Heart left ventricle (tissue), 16 donors: ENCODE data around the gene DDX10. TPM values are rescaled to one million over a fixed set of nuclear protein-coding genes. Genes with fewer than 3 reads are reported as not detected.
"Not testable (repeated sequence)": the region's sequence is repeated elsewhere in the genome, so short reads cannot be mapped to it uniquely, and the experiment has no call there.

Experiments
- ATAC-seq, 4 donors: fragments of 200-7000 bp; cut with Tn5 transposase; one replicate each; pipeline ENCODE4 v1.9.1; 2020 to 2022; ENCODE audit warnings: moderate library complexity in 4 of 4, mild to moderate bottlenecking in 3 of 4, moderate number of reproducible peaks in 1 of 4
- DNase-seq, 5 donors: peaks; one replicate each; pipeline ENCODE4 v3.0.0-alpha.2; 2020
- H3K27ac ChIP-seq, 12 donors: fragments of 200-600 bp; sonication (generic) in 4 of 12; one replicate each; pipeline versions ENCODE4 v1.5.0 to v1.8.0; 2016 to 2022; ENCODE audit warnings: mild to moderate bottlenecking in 2 of 12
- H3K27me3 ChIP-seq, 9 donors: fragments of 200-600 bp; sonication (generic) in 2 of 9; one replicate each; pipeline versions ENCODE4 v1.5.1 to v1.8.0; 2016 to 2022; ENCODE audit warnings: mild to moderate bottlenecking in 3 of 9
- H3K36me3 ChIP-seq, 9 donors: fragments of 200-600 bp; sonication (generic) in 2 of 9; one replicate each; pipeline versions ENCODE4 v1.5.0 to v1.8.0; 2018 to 2022; ENCODE audit warnings: mild to moderate bottlenecking in 2 of 9
- H3K4me1 ChIP-seq, 12 donors: fragments of 200-600 bp; sonication (generic) in 4 of 12; one replicate each; pipeline versions ENCODE4 v1.5.0 to v1.8.0; 2016 to 2022; ENCODE audit warnings: mild to moderate bottlenecking in 3 of 12
- H3K4me3 ChIP-seq, 12 donors: fragments of 200-600 bp; sonication (generic) in 4 of 12; one replicate each; pipeline versions ENCODE4 v1.5.0 to v1.8.0; 2017 to 2022; ENCODE audit warnings: mild to moderate bottlenecking in 9 of 12, moderate library complexity in 4 of 12
- H3K9me3 ChIP-seq, 12 donors: fragments of 200-600 bp; sonication (generic) in 4 of 12; one replicate each; pipeline versions ENCODE4 v1.5.0 to v1.8.0; 2016 to 2022; ENCODE audit warnings: mild to moderate bottlenecking in 1 of 12
- POLR2A ChIP-seq, 2 donors: fragments of 450-650 bp; IDR thresholded peaks; one replicate each; pipeline ENCODE4 v1.6.1; 2017; ENCODE audit warnings: antibody characterized with exemption in 2 of 2, mild to moderate bottlenecking in 2 of 2, moderate library complexity in 2 of 2
- WGBS, 4 donors: extraction: QIAGEN DNeasy Blood & Tissue Kit in 2 of 4; methylation state at CpG; one replicate each; pipeline versions ENCODE4 v1.1.5 to v1.1.7; 2013 to 2018; 5-methylcytosine and 5-hydroxymethylcytosine counted together
- intact Hi-C, 10 donors: fragments of 100-400 bp; cut with DNase I; formaldehyde crosslinking; loops; one replicate each; pipeline versions ENCODE4 v1.11.1 to v1.14.2; 2022
- polyA plus RNA-seq, 2 donors: library from polyadenylated mRNA; stranded (reverse); fragments of 200-250 nt; gene quantifications; one replicate each; pipeline ENCODE4 v1.2.3, GENCODE V29; 2013
- total RNA-seq, 9 donors: library from RNA; depleted of rRNA in 2 of 9; stranded (reverse); fragments of >200 nt in 2 of 9; fragmentation: NEBNext Ultra II Directional in 3 of 9; extraction: Animal tissue kit (Norgen Biotek cat#: 25700) in 3 of 9; gene quantifications; one replicate each; pipeline versions ENCODE4 v1.1.0 to v1.2.4, GENCODE V29; 2016 to 2023
- TF ChIP-seq, protein P1 (sequence below), 12 donors: fragments of 200-600 bp; sonication (generic) in 4 of 12; IDR thresholded peaks; one replicate each; pipeline versions ENCODE4 v1.5.0 to v1.8.0; 2018 to 2022; ENCODE audit warnings: antibody characterized with exemption in 12 of 12, mild to moderate bottlenecking in 5 of 12
- donor health status: ischemic (EF 13 %, LVEDD 7.1; RV severe dilation, severe dysfunction).
- donor health status: healthy with polysubstance abuse.
- donor health status: DM: no; HTN: yes; CAD: no.
- donor health status: DM: no; HTN: no; CAD: no.
- donor health status: ischemic (EF 25% LVEDD 6.9; RV normal size, moderate dysfunction).
- donor health status: ischemic (EF 25% LVEDD 5.7; RV mildly dilated, moderate dysfunction).
- donor health status: healthy.
- donor health status: DM: yes; HTN: yes; CAD: no.
- donor health status: ischemic (EF 35%, LVEDD 5.7; RV mildly dilated, moderate dysfunction).
- donor health status: nonischemic (EF 11% LVEDD 7.7; RV severe dilation, severe dysfunction).
- donor health status: DM: yes; HTN: yes; CAD: no.
- donor health status: PGD.
- donor health status: ischemic (EF 29% LVEDD 5.4; RV normal size, mild dysfunction).
- donor health status: nonischemic (EF 23%, LVEDD 6.1; RV moderate dilation, normal function).

DDX10 gene
- total and polyA plus RNA-seq, 11 donors, result 8.3 to 17.2 (median 12.1) TPM

DNA sequence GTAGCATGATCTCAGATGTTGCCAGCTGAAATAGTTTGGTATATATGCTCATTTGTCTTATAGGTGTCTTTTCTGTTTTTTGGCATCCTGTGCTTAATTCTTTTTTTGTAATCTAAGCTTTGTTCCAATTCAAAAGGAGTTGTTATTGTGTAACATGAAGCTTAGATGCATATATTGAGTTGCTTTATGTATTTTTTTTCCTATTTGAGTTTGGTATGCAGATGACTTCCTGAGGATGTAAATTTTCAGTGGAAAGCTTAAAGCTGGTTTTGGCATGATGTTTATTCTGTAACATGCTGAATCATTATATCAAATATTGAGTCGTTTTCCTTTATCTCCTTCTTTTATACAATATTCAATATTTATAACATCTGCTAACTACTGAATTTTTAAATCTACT, 69.4 kb downstream of the DDX10 start:
- no peak for ATAC-seq
- no peak for DNase-seq
- H3K4me3 ChIP-seq, result no peak overlapping the region
- no peaks in the 10 kb centered on the region for H3K9me3 ChIP-seq
- WGBS, 4 donors, result 57 to 70% (median 63%) methylated on average over 1 of the region's 1 CpG
- TF ChIP-seq, protein P1, sequence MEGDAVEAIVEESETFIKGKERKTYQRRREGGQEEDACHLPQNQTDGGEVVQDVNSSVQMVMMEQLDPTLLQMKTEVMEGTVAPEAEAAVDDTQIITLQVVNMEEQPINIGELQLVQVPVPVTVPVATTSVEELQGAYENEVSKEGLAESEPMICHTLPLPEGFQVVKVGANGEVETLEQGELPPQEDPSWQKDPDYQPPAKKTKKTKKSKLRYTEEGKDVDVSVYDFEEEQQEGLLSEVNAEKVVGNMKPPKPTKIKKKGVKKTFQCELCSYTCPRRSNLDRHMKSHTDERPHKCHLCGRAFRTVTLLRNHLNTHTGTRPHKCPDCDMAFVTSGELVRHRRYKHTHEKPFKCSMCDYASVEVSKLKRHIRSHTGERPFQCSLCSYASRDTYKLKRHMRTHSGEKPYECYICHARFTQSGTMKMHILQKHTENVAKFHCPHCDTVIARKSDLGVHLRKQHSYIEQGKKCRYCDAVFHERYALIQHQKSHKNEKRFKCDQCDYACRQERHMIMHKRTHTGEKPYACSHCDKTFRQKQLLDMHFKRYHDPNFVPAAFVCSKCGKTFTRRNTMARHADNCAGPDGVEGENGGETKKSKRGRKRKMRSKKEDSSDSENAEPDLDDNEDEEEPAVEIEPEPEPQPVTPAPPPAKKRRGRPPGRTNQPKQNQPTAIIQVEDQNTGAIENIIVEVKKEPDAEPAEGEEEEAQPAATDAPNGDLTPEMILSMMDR (IDR thresholded peaks at IDR 0.05), result no peak
- no peak for TF ChIP-seq POLR2A (IDR thresholded peaks at IDR 0.05)
- intact Hi-C loops, result no loop called here
- H3K4me1 ChIP-seq, result peaks cover 0 to 15% (median 0%) of the 10 kb centered on the region in 12 donors
- H3K36me3 ChIP-seq, result peaks cover 0 to 5% (median 0%) of the 10 kb centered on the region in 9 donors
- no peak overlapping the region for H3K27ac ChIP-seq
- no peaks in the 10 kb centered on the region for H3K27me3 ChIP-seq

DNA sequence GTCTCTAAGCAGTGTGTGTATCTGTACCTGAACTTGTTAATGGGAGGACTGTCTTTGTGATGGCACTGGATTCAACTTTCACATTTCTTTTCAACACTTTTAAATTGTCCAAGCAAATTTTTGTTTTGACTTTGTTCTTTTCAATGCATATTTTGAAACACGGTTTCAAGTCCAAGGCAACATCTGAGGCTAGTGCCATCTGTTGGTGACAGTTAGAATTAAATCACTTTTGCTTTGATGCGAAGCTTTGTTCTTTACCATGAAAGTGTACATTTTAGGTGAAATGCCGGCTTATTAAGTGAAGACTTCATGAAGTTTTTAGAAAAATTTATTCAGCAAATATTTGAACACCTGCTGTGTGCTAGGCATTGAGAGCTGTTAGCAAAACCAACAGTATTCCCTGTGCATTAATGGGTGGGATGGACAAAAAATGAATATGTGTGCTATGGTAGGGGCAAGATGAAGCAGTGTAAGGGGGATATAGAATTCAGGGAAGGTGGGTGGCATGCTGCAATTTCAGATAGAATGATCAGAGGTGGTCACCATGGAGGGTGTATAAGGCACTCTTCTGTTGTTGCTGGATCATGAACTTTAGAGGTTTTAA, 70.2 kb downstream of the DDX10 start:
- H3K4me1 ChIP-seq, result peaks cover 0 to 15% (median 0%) of the 10 kb centered on the region in 12 donors
- peaks cover 0 to 2% (median 0%) of the 10 kb centered on the region in 12 donors for H3K9me3 ChIP-seq
- H3K27me3 ChIP-seq, result no peaks in the 10 kb centered on the region
- DNase-seq, result no peak
- 77 to 82% (median 78%) methylated on average over 3 of the region's 3 CpGs for WGBS, 4 donors
- no peak overlapping the region for H3K27ac ChIP-seq
- no peak for ATAC-seq
- intact Hi-C loops, result no loop called here
- H3K36me3 ChIP-seq, result peaks cover 0 to 5% (median 0%) of the 10 kb centered on the region in 9 donors
- H3K4me3 ChIP-seq, result no peak overlapping the region
- TF ChIP-seq, protein P1 (IDR thresholded peaks at IDR 0.05), result peak in 11 of 12 donors; percentile 11 to 56 (median 37)
- TF ChIP-seq POLR2A (IDR thresholded peaks at IDR 0.05), result no peak

DNA sequence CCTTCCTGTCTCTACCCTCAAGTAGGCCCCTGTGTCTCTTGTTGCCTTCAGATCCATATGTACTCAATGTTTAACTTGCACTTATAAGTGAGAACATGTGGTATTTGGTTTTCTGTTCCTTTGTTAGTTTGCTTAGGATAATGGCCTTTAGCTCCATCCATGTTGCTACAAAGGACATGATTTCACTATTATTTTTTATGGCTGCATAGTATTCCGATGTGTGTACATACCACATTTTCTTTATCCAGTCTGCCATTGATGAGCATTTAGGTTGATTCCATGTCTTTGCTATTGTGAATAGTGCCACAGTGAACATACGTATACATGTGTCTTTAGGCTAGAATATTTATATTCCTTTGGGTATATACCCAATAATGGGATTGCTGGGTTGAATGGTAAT, 75.3 kb downstream of the DDX10 start:
- H3K4me1 ChIP-seq, H3K4me3 ChIP-seq, H3K36me3 ChIP-seq, ATAC-seq, intact Hi-C loops, H3K27ac ChIP-seq, DNase-seq, H3K27me3 ChIP-seq: not testable (repeated sequence)
- WGBS, 4 donors, result 99 to 100% (median 99%) methylated on average over 2 of the region's 2 CpGs
- H3K9me3 ChIP-seq, result peaks cover 0 to 16% (median 3%) of the 10 kb centered on the region in 12 donors

DNA sequence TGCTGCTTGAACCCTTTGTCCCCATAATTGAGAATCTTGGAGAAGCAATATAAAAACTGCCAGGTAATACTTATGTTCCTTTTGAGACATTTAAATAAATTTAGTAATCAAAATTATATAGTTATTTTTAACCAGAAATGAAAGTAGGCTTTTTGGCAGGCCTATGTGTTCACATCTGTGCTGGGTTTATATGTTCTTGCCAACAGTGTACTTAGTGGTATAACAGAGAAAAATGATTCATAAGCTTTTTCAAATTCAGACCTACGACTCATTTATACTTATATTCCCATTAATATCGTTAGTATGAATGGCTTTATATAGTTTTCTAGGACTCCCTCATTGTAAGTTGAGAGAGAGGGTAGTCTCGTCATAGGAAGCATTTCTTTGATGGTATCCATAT, 79.0 kb downstream of the DDX10 start:
- WGBS, 4 donors, result 88 to 92% (median 89%) methylated on average over 3 of the region's 3 CpGs
- Histone ChIP-seq H3K27ac (no peak overlapping the region), H3K27me3 (no peaks in the 10 kb centered on the region), H3K4me3 (no peak overlapping the region), H3K36me3 (no peaks in the 10 kb centered on the region), H3K4me1 (peaks cover 0 to 5% (median 0%) of the 10 kb centered on the region in 12 donors), H3K9me3 (peaks cover 0 to 16% (median 3%) of the 10 kb centered on the region in 12 donors)
- TF ChIP-seq POLR2A (IDR thresholded peaks at IDR 0.05), result no peak
- TF ChIP-seq, protein P1 (IDR thresholded peaks at IDR 0.05), result no peak
- ATAC-seq (no peak), DNase-seq (no peak)
- intact Hi-C loops, result no loop called here

DNA sequence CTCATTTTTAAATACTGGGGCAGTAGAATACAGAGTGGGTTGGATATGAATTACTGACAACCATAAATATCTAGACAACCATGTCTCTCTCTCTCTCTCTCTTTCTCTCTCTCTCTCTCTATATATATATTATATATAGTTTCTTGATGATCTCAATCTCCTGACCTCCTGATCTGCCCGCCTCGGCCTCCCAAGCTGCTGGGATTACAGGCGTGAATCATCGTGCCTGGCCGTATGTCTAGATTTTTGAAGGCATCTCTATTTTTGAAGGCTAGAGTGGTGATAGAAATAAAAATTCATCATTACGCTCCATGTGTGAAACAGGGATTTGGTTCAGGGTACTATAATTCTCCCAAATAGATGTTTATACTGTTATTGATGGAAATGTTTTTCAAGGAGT, 84.1 kb downstream of the DDX10 start:
- DNase-seq (no peak), ATAC-seq (no peak)
- Histone ChIP-seq H3K4me3 (no peak overlapping the region), H3K4me1 (no peaks in the 10 kb centered on the region), H3K27me3 (no peaks in the 10 kb centered on the region), H3K9me3 (no peaks in the 10 kb centered on the region), H3K27ac (no peak overlapping the region), H3K36me3 (no peaks in the 10 kb centered on the region)
- intact Hi-C loops, result no loop called here
- no peak for TF ChIP-seq POLR2A (IDR thresholded peaks at IDR 0.05)
- TF ChIP-seq, protein P1 (IDR thresholded peaks at IDR 0.05), result no peak
- 96 to 98% (median 97%) methylated on average over 6 of the region's 6 CpGs for WGBS, 4 donors
